AG09319 (cell line): ENCODE data around the gene PARD3.

ENCODE experiments used
- DNase-seq: peaks from one replicate; pipeline ENCODE4 v3.0.0-alpha.2; 2010; ENCODE audit warnings: low read depth; ENCODE audit errors: extremely low read depth
- CTCF ChIP-seq: IDR thresholded peaks from 2 replicates; pipeline ENCODE4 v1.5.1; 2011; ENCODE audit warnings: low read depth, mild to moderate bottlenecking, inconsistent platforms, low read length, moderate library complexity

PARD3 gene

GRCh38 chr10:34489973-34490745 lies 324.9 kb downstream of the PARD3 start:
- TF ChIP-seq CTCF = no peak; the same call in 1 of the 2 replicates
- DNase-seq = no peak

GRCh38 chr10:34489411-34489810 lies 325.7 kb downstream of the PARD3 start:
- peak; percentile 74 for DNase-seq
- no peak for TF ChIP-seq CTCF

GRCh38 chr10:34488476-34489130 lies 326.5 kb downstream of the PARD3 start:
- DNase-seq = no peak
- no peak for TF ChIP-seq CTCF

- TF ChIP-seq CTCF = no peak
- DNase-seq = no peak
Observed at GRCh38 chr10:34486008-34486407, 329.1 kb downstream of the PARD3 start.

GRCh38 chr10:34484164-34484563 lies 330.9 kb downstream of the PARD3 start:
- no peak for DNase-seq
- TF ChIP-seq CTCF = no peak

- no peak for DNase-seq
- no peak for TF ChIP-seq CTCF
Observed at GRCh38 chr10:34480345-34480744, 334.8 kb downstream of the PARD3 start.

GRCh38 chr10:34479520-34480179 lies 335.4 kb downstream of the PARD3 start:
- no peak for TF ChIP-seq CTCF
- no peak for DNase-seq
